HEK293T (cell line): ENCODE data around the gene FKBP2.

Source experiments
- ARNT ChIP-seq: fragments of 450-650 bp; IDR thresholded peaks from 2 replicates; pipeline ENCODE4 v1.6.1; 2017; ENCODE audit warnings: mild to moderate bottlenecking
- HDGF ChIP-seq: fragments of 450-650 bp; IDR thresholded peaks from 2 replicates; pipeline ENCODE4 v1.6.1; 2017; ENCODE audit warnings: antibody characterized with exemption, borderline replicate concordance

DNA sequence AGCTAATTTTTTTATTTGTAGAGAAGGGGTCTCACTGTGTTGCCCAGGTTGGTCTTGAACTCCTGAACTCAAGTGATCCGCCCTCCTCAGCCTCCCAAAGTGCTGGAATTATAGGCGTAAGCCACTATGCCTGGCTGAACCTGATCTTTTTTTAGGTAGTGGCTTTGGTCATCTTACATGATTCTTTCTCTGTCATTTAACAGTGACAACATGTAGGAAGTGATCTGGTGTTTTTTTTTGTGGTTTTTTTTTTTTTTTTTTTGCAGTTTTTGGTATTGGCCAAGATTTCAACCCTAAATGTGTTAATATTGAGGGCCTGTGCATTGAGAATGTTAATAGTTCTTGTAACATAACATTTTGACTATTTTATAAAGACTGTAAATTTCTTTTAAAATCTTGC is 42.4 kb upstream of the FKBP2 start:
- no peak for TF ChIP-seq ARNT
- no peak for TF ChIP-seq HDGF
